IMR-90 (cell line): ENCODE measurements around the gene DCDC2.

Experiments
- MAFK ChIP-seq: IDR thresholded peaks from 2 replicates; pipeline ENCODE4 v1.6.1; 2012; ENCODE audit warnings: low read depth, low read length, improper control_type of control experiment
- MXI1 ChIP-seq: IDR thresholded peaks from 2 replicates; pipeline ENCODE4 v1.6.1; 2012; ENCODE audit warnings: low read depth, mild to moderate bottlenecking, low read length, moderate library complexity, borderline replicate concordance
- NFE2L2 ChIP-seq: fragments of 150-350 bp; IDR thresholded peaks from 2 replicates; pipeline ENCODE4 v1.6.1; 2016; ENCODE audit warnings: low read depth, mild to moderate bottlenecking, low read length
- POLR2A ChIP-seq: IDR thresholded peaks from 2 replicates; pipeline ENCODE4 v1.6.1; 2012; ENCODE audit warnings: mild to moderate bottlenecking, low read depth, low read length
- RAD21 ChIP-seq: IDR thresholded peaks from 2 replicates; pipeline ENCODE4 v1.6.1; 2012; ENCODE audit warnings: low read length, improper control_type of control experiment
- RFX5 ChIP-seq: IDR thresholded peaks from 2 replicates; pipeline ENCODE4 v1.8.0; 2012; ENCODE audit warnings: low read depth, mild to moderate bottlenecking, low read length, moderate library complexity
- TF ChIP-seq, protein P1 (sequence below): fragments of 150-350 bp; IDR thresholded peaks from 2 replicates; pipeline ENCODE4 v1.6.1; 2017; ENCODE audit warnings: mild to moderate bottlenecking, antibody characterized with exemption, low read length, low read depth

DNA sequence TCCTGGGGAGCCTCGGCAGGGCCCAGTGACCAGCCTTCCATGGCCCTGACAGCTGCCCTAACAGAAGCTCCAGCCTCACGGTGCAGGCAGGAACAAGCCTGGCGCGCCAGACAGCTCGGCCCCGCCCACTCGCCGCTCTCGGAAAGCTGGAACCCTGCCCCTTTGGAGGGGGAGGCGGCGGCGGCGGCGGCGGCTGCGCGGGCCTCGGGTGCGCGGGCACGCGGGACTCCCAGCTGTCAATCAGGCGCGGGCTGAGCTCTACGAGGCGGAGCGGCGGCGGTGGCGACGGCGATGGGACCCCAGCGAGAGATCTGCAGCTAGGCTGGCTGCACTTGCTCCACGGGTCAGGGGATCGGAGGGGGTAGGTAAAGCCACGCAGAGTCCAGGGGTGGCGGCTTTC, 231.9 kb downstream of the DCDC2 start, which contains the start of gene NRSN1:
- no peak for TF ChIP-seq MAFK
- TF ChIP-seq, protein P1, sequence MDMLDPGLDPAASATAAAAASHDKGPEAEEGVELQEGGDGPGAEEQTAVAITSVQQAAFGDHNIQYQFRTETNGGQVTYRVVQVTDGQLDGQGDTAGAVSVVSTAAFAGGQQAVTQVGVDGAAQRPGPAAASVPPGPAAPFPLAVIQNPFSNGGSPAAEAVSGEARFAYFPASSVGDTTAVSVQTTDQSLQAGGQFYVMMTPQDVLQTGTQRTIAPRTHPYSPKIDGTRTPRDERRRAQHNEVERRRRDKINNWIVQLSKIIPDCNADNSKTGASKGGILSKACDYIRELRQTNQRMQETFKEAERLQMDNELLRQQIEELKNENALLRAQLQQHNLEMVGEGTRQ, result no peak
- no peak for TF ChIP-seq RFX5
- TF ChIP-seq RAD21, result no peak
- no peak for TF ChIP-seq POLR2A
- TF ChIP-seq MXI1, result no peak
- TF ChIP-seq NFE2L2, result no peak
